MCF 10A (cell line): ENCODE measurements around the gene TCF7. TPM values are rescaled to one million over a fixed set of nuclear protein-coding genes. Genes with fewer than 3 reads are reported as not detected.

Source experiments
- BruUV-seq: library from RNA; stranded (reverse); fragments of 400-500 nt; replicated peaks from 2 replicates; lab custom pipeline; 2021; lab: Mats Ljungman, UMichigan
- CTCF ChIA-PET: fragments of 300-600 bp; sonication (Branson Sonifier 250); formaldehyde crosslinking; extraction: SDS; loops from one replicate; lab custom pipeline; 2021; ENCODE audit warnings: antibody characterized with exemption, inconsistent platforms; lab: Yijun Ruan, JAX
- POLR2A ChIA-PET: fragments of 300-600, 350-650 bp; sonication (Branson Sonifier 250); formaldehyde crosslinking; extraction: SDS; loops from one replicate; lab custom pipeline; 2020; ENCODE audit warnings: antibody characterized with exemption, inconsistent platforms; lab: Yijun Ruan, JAX
- DNase-seq: peaks from one replicate; pipeline ENCODE4 v3.0.0-alpha.2; 2018; ENCODE audit not compliant: unreplicated experiment
- H3K27ac Mint-ChIP-seq: one replicate; pipeline ENCODE4 v1.8.0; 2022; ENCODE audit warnings: mild to moderate bottlenecking, low read depth, mixed read lengths; ENCODE audit not compliant: unreplicated experiment
- H3K27me3 Mint-ChIP-seq: one replicate; pipeline ENCODE4 v1.8.0; 2022; ENCODE audit warnings: mixed read lengths; ENCODE audit not compliant: insufficient read depth, unreplicated experiment
- H3K36me3 Mint-ChIP-seq: one replicate; pipeline ENCODE4 v1.8.0; 2022; ENCODE audit warnings: mild to moderate bottlenecking, moderate library complexity, mixed read lengths; ENCODE audit not compliant: insufficient read depth, unreplicated experiment
- H3K4me1 Mint-ChIP-seq: one replicate; pipeline ENCODE4 v1.8.0; 2022; ENCODE audit warnings: mixed read lengths; ENCODE audit not compliant: insufficient read depth, unreplicated experiment
- H3K4me3 Mint-ChIP-seq: one replicate; pipeline ENCODE4 v1.8.0; 2022; ENCODE audit warnings: mild to moderate bottlenecking, moderate library complexity, mixed read lengths; ENCODE audit not compliant: unreplicated experiment
- H3K9me3 Mint-ChIP-seq: one replicate; pipeline ENCODE4 v1.8.0; 2022; ENCODE audit warnings: mixed read lengths; ENCODE audit not compliant: unreplicated experiment
- intact Hi-C: fragments of 100-400 bp; cut with micrococcal nuclease; formaldehyde crosslinking; loops from 2 replicates; pipeline ENCODE4 v1.14.1; 2022
- total RNA-seq: library from RNA; stranded (reverse); gene quantifications from 2 replicates; pipeline ENCODE4 v1.2.3, GENCODE V29; 2022
- TF ChIP-seq, protein P1 (sequence below): fragments of 200-600 bp; IDR thresholded peaks from one replicate; pipeline ENCODE4 v1.8.0; 2022; ENCODE audit warnings: antibody characterized with exemption, mild to moderate bottlenecking; ENCODE audit not compliant: unreplicated experiment

The TCF7 gene
- total RNA-seq, 1 experiment from 2014 or later, result 0.42 TPM

DNA sequence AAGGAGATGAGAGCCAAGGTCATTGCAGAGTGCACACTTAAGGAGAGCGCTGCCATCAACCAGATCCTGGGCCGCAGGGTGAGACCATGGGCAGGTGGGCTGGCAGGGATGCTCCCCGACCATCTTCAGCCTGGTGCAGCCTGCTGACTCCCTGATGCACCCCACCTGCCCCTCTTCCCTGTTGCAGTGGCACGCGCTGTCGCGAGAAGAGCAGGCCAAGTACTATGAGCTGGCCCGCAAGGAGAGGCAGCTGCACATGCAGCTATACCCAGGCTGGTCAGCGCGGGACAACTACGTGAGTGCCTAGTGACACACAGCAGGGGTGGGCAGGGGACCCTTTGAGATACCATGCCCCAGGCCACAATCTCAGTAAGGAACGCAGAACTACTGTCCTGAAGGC is 28.3 kb downstream of the TCF7 start:
- BruUV-seq, result no TSS peak
- TF ChIP-seq, protein P1, sequence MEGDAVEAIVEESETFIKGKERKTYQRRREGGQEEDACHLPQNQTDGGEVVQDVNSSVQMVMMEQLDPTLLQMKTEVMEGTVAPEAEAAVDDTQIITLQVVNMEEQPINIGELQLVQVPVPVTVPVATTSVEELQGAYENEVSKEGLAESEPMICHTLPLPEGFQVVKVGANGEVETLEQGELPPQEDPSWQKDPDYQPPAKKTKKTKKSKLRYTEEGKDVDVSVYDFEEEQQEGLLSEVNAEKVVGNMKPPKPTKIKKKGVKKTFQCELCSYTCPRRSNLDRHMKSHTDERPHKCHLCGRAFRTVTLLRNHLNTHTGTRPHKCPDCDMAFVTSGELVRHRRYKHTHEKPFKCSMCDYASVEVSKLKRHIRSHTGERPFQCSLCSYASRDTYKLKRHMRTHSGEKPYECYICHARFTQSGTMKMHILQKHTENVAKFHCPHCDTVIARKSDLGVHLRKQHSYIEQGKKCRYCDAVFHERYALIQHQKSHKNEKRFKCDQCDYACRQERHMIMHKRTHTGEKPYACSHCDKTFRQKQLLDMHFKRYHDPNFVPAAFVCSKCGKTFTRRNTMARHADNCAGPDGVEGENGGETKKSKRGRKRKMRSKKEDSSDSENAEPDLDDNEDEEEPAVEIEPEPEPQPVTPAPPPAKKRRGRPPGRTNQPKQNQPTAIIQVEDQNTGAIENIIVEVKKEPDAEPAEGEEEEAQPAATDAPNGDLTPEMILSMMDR, result no peak
- H3K4me1 Mint-ChIP-seq, result peaks cover 23% of the 10 kb centered on the region
- H3K4me3 Mint-ChIP-seq, result no peak overlapping the region
- intact Hi-C loops, result no loop called here
- H3K9me3 Mint-ChIP-seq, result no peaks in the 10 kb centered on the region
- POLR2A ChIA-PET, result interaction anchor here (1.0 to 1.1 kb wide), 2 partner anchors 34 to 103 kb away, joined by 3 to 4 read pairs; partner anchors contain the start of gene SKP1
- no peak for DNase-seq
- CTCF ChIA-PET, result interaction anchor here (0.6 to 19.8 kb wide), 9 partner anchors 8 to 1873 kb away, joined by 3 to 867 read pairs (median 3); no protein-coding TSS in a partner anchor
- peaks cover 65% of the 10 kb centered on the region for H3K36me3 Mint-ChIP-seq
- H3K27me3 Mint-ChIP-seq, result no peaks in the 10 kb centered on the region
- no peak overlapping the region for H3K27ac Mint-ChIP-seq

DNA sequence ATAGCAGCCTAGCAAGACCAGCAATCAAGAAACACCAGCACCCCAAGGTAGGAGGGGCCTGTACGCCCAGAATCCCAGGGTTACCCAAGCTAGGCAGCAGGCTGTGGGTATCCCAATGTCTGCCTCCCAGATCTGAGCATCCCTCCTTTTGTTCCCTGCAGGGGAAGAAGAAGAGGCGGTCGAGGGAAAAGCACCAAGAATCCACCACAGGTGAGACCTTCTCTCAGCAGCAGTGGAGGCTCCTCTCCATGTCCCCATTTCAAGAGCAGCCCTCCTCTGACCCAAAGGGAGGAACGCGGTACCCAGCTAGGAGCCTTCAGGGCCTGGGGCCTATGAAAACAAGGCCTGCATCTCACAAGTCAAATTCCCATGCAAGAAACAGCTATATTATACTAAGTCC is 28.9 kb downstream of the TCF7 start:
- intact Hi-C loops, result no loop called here
- ChIA-PET CTCF (interaction anchor here (0.5 to 19.8 kb wide), 11 partner anchors 8 to 1177 kb away, joined by 3 to 867 read pairs (median 3); no protein-coding TSS in a partner anchor), POLR2A (interaction anchor here (1.0 to 1.1 kb wide), 2 partner anchors 33 to 104 kb away, joined by 3 to 4 read pairs; partner anchors contain the start of gene SKP1)
- peaks cover 66% of the 10 kb centered on the region for H3K36me3 Mint-ChIP-seq
- H3K4me3 Mint-ChIP-seq, result no peak overlapping the region
- no peak for DNase-seq
- TF ChIP-seq, protein P1, result no peak
- no peak overlapping the region for H3K27ac Mint-ChIP-seq
- no TSS peak for BruUV-seq
- peaks cover 23% of the 10 kb centered on the region for H3K4me1 Mint-ChIP-seq
- no peaks in the 10 kb centered on the region for H3K27me3 Mint-ChIP-seq
- H3K9me3 Mint-ChIP-seq, result no peaks in the 10 kb centered on the region

DNA sequence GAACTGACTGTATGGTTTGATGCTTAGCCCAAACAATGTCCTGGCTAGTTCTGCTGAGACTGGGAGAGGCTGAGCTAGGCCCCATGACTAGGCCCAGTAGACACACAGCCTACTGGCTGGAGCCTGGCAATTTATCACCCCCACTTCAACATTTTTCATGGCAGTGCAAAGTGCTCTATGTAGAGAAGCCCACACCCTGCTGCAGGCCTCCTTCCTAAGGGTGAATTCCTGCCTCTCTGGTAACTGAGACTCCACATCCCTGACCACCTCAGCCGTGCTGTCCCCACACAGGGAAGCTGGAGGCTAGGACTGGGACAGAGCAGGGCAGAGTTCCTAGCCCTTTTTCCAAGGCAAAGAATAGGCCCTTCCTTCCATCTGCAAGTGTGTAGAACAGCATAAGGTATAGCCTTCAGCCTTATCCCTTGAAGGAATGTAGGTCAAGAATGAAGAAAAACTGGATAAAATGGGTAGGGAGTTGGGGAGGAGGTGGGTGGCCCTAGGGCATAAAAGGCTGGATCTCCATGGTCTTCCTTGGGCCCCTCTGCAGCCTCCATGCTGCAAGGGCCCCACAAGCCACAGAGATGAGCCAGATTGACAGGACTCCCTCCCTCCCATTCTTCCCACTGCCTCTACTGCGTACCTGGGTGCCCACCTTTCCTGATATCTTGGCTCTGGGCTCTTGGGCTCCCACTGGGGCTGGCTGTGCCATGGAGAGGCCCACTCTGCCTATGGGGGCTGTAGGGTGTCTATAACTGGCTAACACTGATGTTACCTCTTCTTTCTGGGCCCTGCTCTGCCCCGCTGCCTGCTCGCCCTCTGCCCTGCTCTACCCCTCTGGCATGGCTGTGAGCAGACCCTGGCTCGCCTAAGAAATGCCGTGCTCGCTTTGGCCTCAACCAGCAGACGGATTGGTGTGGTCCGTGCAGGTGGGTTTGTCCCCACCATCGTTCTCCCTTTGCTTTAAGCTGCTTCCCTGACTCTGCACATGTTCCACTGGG is 29.8 kb downstream of the TCF7 start:
- Mint-ChIP-seq H3K4me1 (peaks cover 17% of the 10 kb centered on the region), H3K9me3 (no peaks in the 10 kb centered on the region), H3K36me3 (peaks cover 72% of the 10 kb centered on the region), H3K27ac (no peak overlapping the region), H3K27me3 (no peaks in the 10 kb centered on the region), H3K4me3 (no peak overlapping the region)
- ChIA-PET POLR2A (interaction anchor here (1.0 to 1.4 kb wide), 3 partner anchors 32 to 105 kb away, joined by 3 to 5 read pairs (median 4); partner anchors contain the start of gene SKP1), CTCF (interaction anchor here (0.5 to 19.8 kb wide), 11 partner anchors 8 to 1176 kb away, joined by 3 to 867 read pairs (median 3); no protein-coding TSS in a partner anchor)
- intact Hi-C loops, result no loop called here
- TF ChIP-seq, protein P1, result no peak
- no TSS peak for BruUV-seq
- DNase-seq, result no peak
